Measurements from ENCODE around the gene DNAJC27. TPM values are rescaled to one million over a fixed set of nuclear protein-coding genes. Genes with fewer than 3 reads are reported as not detected.
A peak's percentile ranks its signal among the peaks of the same experiment; 100 is the strongest.

The DNAJC27 gene
- total and polyA plus RNA-seq, 7 donors: 3.3 to 8.2 (median 7.1) TPM

DNA sequence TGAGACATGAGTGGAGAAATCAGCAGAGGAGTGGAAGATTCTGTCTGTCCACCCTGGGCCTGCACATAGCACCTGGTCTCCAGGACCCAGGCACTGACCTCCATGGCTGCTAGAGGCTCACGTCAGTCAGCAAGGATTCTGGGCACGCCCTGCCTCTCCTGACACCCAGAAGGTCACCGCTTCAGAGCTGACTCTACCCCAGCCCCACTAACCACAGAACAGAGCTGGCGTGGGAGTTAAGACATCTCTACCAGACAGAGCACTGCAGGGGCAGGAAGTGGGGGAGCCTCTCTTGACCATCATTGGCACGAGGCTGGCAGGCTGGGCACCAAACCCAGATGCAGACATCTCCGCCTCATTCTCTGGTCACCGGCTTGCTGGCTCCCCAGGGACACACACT lies 54.7 kb downstream of the DNAJC27 start:
- Histone ChIP-seq H3K9me3 (no peaks in the 10 kb centered on the region), H3K27ac (no peak overlapping the region), H3K4me3 (peak overlapping the region; percentile 73), H3K36me3 (ENCODE audit: insufficient read depth in 1 of 2, low read depth in 1 of 2) (no peaks in the 10 kb centered on the region), H3K4me1 (no peaks in the 10 kb centered on the region), H3K27me3 (ENCODE audit: insufficient read depth in 3 of 3, low read length in 2 of 3) (peaks cover 0 to 3% (median 0%) of the 10 kb centered on the region in 3 donors)
- intact Hi-C loops (cut with DNase I): loop anchor here in 1 of 2 donors (5.0 kb wide), 1 partner anchor 45 kb away; no protein-coding TSS in a partner anchor
- ATAC-seq (no peak), DNase-seq (no peak)
- WGBS, 3 donors: 74 to 86% (median 76%) methylated on average over 7 of the region's 7 CpGs
- TF ChIP-seq, protein P1, sequence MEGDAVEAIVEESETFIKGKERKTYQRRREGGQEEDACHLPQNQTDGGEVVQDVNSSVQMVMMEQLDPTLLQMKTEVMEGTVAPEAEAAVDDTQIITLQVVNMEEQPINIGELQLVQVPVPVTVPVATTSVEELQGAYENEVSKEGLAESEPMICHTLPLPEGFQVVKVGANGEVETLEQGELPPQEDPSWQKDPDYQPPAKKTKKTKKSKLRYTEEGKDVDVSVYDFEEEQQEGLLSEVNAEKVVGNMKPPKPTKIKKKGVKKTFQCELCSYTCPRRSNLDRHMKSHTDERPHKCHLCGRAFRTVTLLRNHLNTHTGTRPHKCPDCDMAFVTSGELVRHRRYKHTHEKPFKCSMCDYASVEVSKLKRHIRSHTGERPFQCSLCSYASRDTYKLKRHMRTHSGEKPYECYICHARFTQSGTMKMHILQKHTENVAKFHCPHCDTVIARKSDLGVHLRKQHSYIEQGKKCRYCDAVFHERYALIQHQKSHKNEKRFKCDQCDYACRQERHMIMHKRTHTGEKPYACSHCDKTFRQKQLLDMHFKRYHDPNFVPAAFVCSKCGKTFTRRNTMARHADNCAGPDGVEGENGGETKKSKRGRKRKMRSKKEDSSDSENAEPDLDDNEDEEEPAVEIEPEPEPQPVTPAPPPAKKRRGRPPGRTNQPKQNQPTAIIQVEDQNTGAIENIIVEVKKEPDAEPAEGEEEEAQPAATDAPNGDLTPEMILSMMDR (IDR thresholded peaks at IDR 0.05): no peak

DNA sequence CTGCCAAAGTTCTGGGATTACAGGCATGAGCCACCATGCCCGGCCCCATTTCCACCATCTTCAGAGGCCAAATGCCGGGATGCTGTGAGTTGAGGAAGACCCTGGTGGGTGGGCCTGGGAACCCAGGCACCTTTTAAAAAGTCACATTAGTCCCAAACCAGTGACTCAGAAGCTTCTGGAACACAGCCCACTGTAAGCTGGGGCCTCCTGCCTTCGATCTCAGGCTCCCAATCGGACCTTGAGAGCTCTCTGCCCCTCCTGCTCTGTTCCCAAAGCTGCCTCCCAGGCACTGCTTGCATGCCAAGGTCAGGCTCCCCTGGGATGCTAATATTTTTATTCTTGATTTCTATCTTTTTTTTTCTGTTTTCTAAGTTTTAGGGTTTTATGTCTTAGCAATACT lies 56.0 kb downstream of the DNAJC27 start:
- peak overlapping the region; percentile 73 for H3K4me3 ChIP-seq
- 75 to 84% (median 81%) methylated on average over 4 of the region's 4 CpGs for WGBS, 3 donors
- intact Hi-C loops (cut with DNase I): loop anchor here in 1 of 2 donors (5.0 kb wide), 1 partner anchor 43 kb away; no protein-coding TSS in a partner anchor
- peaks cover 0 to 3% (median 0%) of the 10 kb centered on the region in 3 donors for H3K27me3 ChIP-seq (ENCODE audit: insufficient read depth in 3 of 3, low read length in 2 of 3)
- no peak for DNase-seq
- ATAC-seq: no peak
- H3K9me3 ChIP-seq: no peaks in the 10 kb centered on the region
- no peaks in the 10 kb centered on the region for H3K4me1 ChIP-seq
- H3K27ac ChIP-seq: no peak overlapping the region
- TF ChIP-seq, protein P1 (IDR thresholded peaks at IDR 0.05): no peak
- no peaks in the 10 kb centered on the region for H3K36me3 ChIP-seq (ENCODE audit: insufficient read depth in 1 of 2, low read depth in 1 of 2)

DNA sequence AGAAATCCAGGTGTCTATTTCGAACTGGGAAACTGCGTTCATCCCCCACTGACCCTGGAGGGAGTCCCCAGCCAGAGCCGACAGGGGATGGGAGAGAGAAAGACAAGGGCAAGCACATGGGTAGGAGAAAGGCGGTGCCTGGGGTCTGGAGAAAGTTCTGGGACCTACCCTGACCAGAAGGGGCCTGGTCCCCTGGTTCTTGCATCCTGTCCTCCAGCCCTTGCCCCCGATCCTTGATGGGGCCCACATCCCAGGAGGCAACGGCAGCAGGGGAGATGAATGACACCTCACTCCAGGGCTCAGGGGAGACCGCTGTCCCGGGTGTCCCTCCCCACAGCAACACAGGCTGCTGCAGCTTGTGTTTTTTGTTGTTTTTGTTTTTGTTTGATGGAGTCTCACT lies 56.6 kb downstream of the DNAJC27 start:
- no peak for ATAC-seq
- intact Hi-C loops (cut with DNase I): loop anchor here in 1 of 2 donors (5.0 kb wide), 1 partner anchor 43 kb away; no protein-coding TSS in a partner anchor
- no peak for DNase-seq
- no peak overlapping the region for H3K4me3 ChIP-seq
- no peaks in the 10 kb centered on the region for H3K4me1 ChIP-seq
- no peak overlapping the region for H3K27ac ChIP-seq
- TF ChIP-seq, protein P1 (IDR thresholded peaks at IDR 0.05): no peak
- H3K27me3 ChIP-seq (ENCODE audit: insufficient read depth in 3 of 3, low read length in 2 of 3): peaks cover 0 to 4% (median 0%) of the 10 kb centered on the region in 3 donors
- no peaks in the 10 kb centered on the region for H3K36me3 ChIP-seq (ENCODE audit: insufficient read depth in 1 of 2, low read depth in 1 of 2)
- H3K9me3 ChIP-seq: no peaks in the 10 kb centered on the region
- 81 to 90% (median 84%) methylated on average over 7 to 8 of the region's 8 CpGs for WGBS, 3 donors

DNA sequence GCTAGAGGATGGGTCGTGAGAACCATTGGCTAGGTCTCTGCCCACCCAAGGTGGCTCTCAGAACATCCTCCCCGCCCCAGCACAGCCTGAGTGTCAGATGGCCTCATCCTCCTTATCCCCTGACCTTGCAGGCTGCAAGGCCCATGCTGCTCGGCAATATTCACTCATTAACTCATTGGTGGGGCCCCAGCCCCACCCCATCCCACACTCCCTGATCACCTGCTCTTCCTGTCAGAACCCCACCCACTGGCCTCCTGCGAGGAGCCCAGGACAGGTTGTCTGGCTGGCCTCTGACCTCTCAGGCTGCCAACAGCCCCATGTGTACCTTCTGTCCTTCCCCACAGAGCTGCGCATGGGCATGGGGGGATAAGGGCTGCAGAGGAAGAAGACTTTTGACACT lies 57.0 kb downstream of the DNAJC27 start:
- no peak overlapping the region for H3K27ac ChIP-seq
- H3K4me1 ChIP-seq: no peaks in the 10 kb centered on the region
- no peak for DNase-seq
- H3K4me3 ChIP-seq: no peak overlapping the region
- WGBS, 3 donors: 79 to 85% (median 81%) methylated on average over 2 to 5 of the region's 5 CpGs
- no peaks in the 10 kb centered on the region for H3K36me3 ChIP-seq (ENCODE audit: insufficient read depth in 1 of 2, low read depth in 1 of 2)
- intact Hi-C loops (cut with DNase I): loop anchor here in 1 of 2 donors (5.0 kb wide), 1 partner anchor 42 kb away; no protein-coding TSS in a partner anchor
- H3K27me3 ChIP-seq (ENCODE audit: insufficient read depth in 3 of 3, low read length in 2 of 3): peaks cover 0 to 6% (median 0%) of the 10 kb centered on the region in 3 donors
- TF ChIP-seq, protein P1 (IDR thresholded peaks at IDR 0.05): no peak
- H3K9me3 ChIP-seq: no peaks in the 10 kb centered on the region
- ATAC-seq: no peak

DNA sequence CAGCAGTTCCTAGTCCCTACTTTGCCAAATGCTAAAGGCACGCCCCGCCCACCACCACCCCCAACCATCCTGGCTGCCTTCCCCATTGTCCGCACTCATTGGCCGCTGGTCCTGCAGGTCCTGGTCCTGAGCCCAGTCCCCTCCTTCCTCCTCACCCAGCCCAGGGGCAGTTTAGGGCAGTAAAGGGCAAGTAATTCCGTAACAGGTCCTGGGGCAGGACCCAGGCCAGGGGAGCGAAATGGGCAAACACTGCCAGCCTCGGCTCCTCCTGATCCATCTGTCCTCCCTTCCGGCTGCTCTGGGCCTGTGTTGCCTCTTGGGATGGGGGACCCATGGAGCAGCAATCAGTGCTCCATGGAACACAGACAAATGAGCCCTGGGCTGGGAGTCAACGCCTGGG lies 57.8 kb downstream of the DNAJC27 start:
- Histone ChIP-seq H3K4me3 (no peak overlapping the region), H3K36me3 (ENCODE audit: insufficient read depth in 1 of 2, low read depth in 1 of 2) (no peaks in the 10 kb centered on the region), H3K27me3 (ENCODE audit: insufficient read depth in 3 of 3, low read length in 2 of 3) (peaks cover 0 to 6% (median 0%) of the 10 kb centered on the region in 3 donors), H3K4me1 (no peaks in the 10 kb centered on the region), H3K9me3 (no peaks in the 10 kb centered on the region), H3K27ac (no peak overlapping the region)
- DNase-seq (no peak), ATAC-seq (no peak)
- intact Hi-C loops (cut with DNase I): no loop called here
- TF ChIP-seq, protein P1 (IDR thresholded peaks at IDR 0.05): no peak
- WGBS, 3 donors: 52 to 76% (median 63%) methylated on average over 8 to 9 of the region's 9 CpGs

Data from psoas muscle (tissue), 8 donors.